Stimulated activated CD4-positive, alpha-beta T cell treated with anti-CD3 and anti-CD28 coated beads, Interleukin-1b, Interleukin-23, amount 100 ng/mL, for 4 hours (primary cell): Measurements from ENCODE around the gene THOC5.

Source experiments
- DNase-seq, 2 donors: peaks; one replicate each; pipeline ENCODE4 v3.0.0-alpha.2; 2020; ENCODE audit warnings: low read depth in 2 of 2

The THOC5 gene

DNA sequence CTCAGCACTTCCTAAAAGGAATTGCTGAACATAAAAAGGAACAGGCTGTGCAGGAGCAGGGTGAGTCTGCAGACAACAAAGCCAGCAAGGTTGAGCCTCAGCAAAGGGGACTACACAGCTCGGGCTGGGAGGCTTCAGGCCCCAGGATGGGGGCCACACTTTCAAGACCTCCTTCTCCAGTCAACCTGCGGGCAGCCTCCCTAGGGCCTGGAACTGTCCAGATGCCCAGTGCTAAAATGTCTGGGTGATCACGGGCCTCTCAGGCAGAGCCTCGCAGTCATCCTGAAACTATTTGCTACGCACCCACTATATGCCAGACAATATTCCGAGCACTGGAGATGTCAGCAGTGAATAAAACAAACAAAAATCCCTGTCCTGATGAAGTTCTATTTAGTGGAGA is 77.4 kb downstream of the THOC5 start:
- no peak for DNase-seq

GRCh38 chr22:29475550-29475949 is 78.0 kb downstream of the THOC5 start:
- DNase-seq = no peak

- no peak for DNase-seq
Measured at GRCh38 chr22:29473001-29473400, 80.6 kb downstream of the THOC5 start.

GRCh38 chr22:29470159-29470855 is 83.2 kb downstream of the THOC5 start:
- DNase-seq = peak; percentile 57

GRCh38 chr22:29469755-29470154 is 83.8 kb downstream of the THOC5 start:
- DNase-seq = no peak

GRCh38 chr22:29464581-29464980 is 89.0 kb downstream of the THOC5 start:
- DNase-seq = no peak

DNA sequence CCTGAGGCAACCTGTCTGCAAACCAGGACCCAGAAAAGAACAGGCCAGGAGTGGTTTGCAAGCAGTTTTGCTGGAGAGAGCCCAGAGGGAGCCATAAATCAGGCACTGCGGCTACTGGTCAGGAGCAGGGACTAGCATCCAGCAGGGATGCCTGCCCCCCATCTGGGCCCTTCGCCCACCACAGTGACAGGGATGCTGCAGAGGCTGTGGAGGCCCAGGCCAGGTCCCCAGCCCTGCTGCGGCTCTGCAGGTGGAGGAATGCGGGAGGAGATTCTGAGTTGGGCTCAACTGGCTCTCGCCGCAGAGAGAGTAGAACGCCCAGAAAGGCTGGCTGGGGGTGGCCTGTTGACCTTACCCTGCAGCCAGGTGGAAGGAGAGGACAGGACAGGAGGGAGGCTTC is 89.9 kb downstream of the THOC5 start:
- DNase-seq = no peak

- DNase-seq = no peak
Measured at GRCh38 chr22:29461263-29461662, 92.3 kb downstream of the THOC5 start.

GRCh38 chr22:29459773-29460172 is 93.8 kb downstream of the THOC5 start:
- DNase-seq = no peak

DNA sequence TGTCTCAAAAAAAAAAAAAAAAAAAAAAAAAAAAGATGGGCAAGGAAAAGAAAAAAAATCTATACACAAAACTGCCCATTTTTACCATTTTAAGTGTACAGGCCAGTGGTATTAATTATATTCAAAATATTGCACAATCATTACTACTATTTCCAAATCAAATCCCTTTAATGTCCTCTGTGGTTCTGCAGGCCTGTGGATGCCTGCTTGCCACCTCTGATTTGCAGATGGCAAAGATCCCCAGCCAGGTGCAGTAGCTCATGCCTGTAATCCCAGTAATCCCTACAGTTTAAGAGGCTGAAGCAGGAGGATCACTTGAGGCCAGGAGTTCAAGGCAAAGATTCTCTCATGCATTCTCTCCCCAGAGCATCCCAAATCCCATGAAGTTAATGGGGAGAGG is 95.0 kb downstream of the THOC5 start:
- DNase-seq = no peak

DNA sequence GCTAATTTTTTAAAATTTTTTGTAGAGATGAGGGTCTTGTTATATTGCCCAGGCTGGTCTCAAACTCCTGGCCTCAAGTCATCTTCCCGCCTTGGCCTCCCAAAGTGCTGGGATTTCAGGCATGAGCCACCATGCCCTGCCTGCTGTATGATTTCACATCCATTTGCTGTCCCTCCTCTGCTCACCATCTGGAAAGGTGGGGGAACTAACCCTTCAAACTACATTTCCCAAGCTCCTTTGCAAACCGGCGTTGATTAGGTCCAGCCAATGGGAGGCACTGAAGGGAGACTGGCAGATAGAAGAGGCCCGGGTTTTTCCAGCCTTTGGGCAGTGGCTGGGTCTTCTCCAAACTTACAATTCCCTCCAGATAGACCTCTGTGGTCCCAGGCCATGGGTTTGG is 95.8 kb downstream of the THOC5 start:
- DNase-seq = no peak

DNA sequence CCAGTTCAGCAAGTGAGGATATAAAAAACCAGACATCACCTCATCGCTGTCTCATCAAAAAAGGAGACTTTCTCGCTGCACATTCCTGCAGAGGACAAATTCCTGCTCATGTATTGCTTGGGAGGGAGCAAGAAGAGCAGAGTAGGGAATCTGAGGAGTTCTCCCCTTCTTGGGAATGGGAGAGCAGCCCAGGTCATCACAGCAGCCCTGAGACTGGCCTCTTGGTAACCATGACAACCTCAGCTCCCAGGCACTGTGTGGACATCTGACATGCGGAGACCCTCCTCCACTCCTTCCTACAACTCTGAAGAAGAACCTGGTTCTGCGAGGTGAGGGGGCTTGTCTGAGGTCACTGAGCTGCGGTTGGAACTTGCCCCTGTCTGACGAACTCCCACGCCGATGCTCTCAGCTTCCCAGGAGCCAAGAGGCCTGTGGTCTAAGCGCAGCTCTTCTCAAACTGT is 97.3 kb downstream of the THOC5 start:
- no peak for DNase-seq
